ENCODE results near the gene LYST.

The LYST gene

GRCh38 chr1:235745503-235746136 is 121.1 kb downstream of the LYST start:
- no peak overlapping the region for H3K4me3 ChIP-seq (ENCODE audit: low read depth, low read length)
- TF ChIP-seq CTCF (IDR thresholded peaks at IDR 0.05; ENCODE audit: borderline replicate concordance, insufficient read depth, low read depth, low read length) = no peak

GRCh38 chr1:235742914-235743599 is 123.6 kb downstream of the LYST start:
- no peak overlapping the region for H3K4me3 ChIP-seq (ENCODE audit: low read depth, low read length)
- no peak for TF ChIP-seq CTCF (IDR thresholded peaks at IDR 0.05; ENCODE audit: borderline replicate concordance, insufficient read depth, low read depth, low read length)

GRCh38 chr1:235741294-235741693 is 125.4 kb downstream of the LYST start:
- H3K4me3 ChIP-seq (ENCODE audit: low read depth, low read length) = no peak overlapping the region
- no peak for TF ChIP-seq CTCF (IDR thresholded peaks at IDR 0.05; ENCODE audit: borderline replicate concordance, insufficient read depth, low read depth, low read length)

- TF ChIP-seq CTCF (IDR thresholded peaks at IDR 0.05; ENCODE audit: borderline replicate concordance, insufficient read depth, low read depth, low read length) = no peak
- H3K4me3 ChIP-seq (ENCODE audit: low read depth, low read length) = no peak overlapping the region
These were observed 127.1 kb downstream of the LYST start for GRCh38 chr1:235739631-235740030.

- no peak for TF ChIP-seq CTCF (IDR thresholded peaks at IDR 0.05; ENCODE audit: borderline replicate concordance, insufficient read depth, low read depth, low read length)
These were observed 127.6 kb downstream of the LYST start for GRCh38 chr1:235739124-235739523.

GRCh38 chr1:235737751-235738150 is 129.0 kb downstream of the LYST start:
- no peak overlapping the region for H3K4me3 ChIP-seq (ENCODE audit: low read depth, low read length)
- no peak for TF ChIP-seq CTCF (IDR thresholded peaks at IDR 0.05; ENCODE audit: borderline replicate concordance, insufficient read depth, low read depth, low read length)

More at GRCh38 chr1:235739124-235739523, 127.6 kb downstream of the LYST start:
- no peak overlapping the region for H3K4me3 ChIP-seq (ENCODE audit: low read depth, low read length)

GRCh38 chr1:235736263-235736662 is 130.4 kb downstream of the LYST start:
- no peak for TF ChIP-seq CTCF (IDR thresholded peaks at IDR 0.05; ENCODE audit: borderline replicate concordance, insufficient read depth, low read depth, low read length)
- no peak overlapping the region for H3K4me3 ChIP-seq (ENCODE audit: low read depth, low read length)

Measured in GM12875 (cell line).